GM19452 (cell line): Measurements from ENCODE around the gene NOCT.
"Not testable (repeated sequence)": the region's sequence is repeated elsewhere in the genome, so short reads cannot be mapped to it uniquely, and the experiment has no call there.

Source experiments
- ATAC-seq: cut with Tn5 transposase; IDR thresholded peaks from one replicate; pipeline ENCODE4 v1.9.1; 2021; ENCODE audit not compliant: unreplicated experiment

NOCT gene

GRCh38 chr4:139009702-139010101, 5.9 kb upstream of the NOCT start:
- no peak for ATAC-seq

DNA sequence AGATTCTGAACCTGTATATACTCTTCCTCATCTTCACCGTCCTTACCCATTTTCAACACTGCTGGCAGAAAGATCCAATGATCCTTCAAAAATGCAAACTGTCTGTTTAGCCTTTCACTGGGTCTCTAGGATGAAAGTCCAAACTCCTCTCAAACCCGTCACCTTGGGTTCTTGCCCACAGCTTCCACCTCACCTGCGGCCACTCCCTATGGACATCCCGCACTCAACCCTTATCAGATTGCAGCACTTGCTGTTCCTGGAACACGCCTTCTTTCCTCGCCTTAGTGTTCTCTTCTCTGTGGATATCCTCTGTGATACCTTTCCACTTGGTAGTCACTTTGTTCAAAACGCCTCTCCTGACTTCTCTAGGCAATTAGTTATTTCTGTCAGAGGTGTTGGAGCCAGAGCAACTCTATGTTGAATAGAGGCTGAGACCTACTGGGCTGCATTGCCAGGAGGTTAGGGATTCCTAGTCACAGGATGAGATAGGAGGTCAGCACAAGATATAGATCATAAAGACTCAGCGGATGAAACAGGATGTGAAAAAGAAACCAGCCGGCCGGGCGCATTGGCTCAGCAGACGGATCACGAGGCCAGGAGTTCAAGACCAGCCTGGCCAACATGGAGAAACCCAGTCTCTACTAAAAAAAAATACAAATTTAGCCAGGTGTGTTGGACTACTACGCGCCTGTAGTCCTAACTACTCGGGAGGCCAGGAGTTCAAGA, 4.2 kb upstream of the NOCT start:
- ATAC-seq = no peak

DNA sequence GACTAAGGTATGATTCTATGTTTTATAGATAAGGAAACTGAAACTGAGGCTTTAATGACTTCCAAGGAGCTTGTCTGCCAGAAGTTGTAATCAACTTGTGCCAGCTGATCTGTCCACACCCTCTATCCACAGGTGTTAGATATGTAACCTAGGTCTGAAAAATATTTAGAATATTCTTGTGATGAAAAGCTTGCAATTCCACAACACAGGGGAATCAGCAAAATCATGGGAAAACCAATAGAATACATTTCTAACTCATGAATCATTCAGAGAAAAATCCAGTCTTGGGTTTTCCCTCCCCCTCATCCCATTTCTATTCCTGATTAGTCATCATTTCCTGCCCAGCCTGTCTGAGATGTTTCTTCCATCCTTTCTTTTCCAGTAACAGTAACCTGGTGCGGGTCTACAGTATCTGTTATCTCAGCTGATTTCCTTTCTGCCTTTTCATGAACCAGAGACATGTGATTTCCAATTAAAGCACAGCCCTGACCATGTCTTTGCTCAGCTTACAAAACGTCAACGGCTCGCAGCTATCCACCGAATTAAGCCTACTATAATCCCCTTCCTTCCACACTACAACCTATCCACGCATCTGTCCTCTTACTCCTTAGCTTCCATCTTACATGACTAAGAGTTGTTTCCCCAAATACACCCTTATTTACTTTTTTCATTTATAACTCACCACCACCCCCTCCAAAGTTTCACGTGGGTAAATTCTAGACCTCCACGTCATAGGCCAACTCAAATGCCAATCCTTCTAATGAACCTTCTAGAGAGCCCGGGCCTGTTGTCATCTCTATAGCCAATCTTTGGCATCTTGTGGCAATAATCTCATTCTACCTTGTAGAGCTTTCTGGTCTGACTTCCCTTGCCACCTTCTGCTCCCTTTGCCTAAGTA, 961 bp upstream of the NOCT start:
- ATAC-seq = no peak

DNA sequence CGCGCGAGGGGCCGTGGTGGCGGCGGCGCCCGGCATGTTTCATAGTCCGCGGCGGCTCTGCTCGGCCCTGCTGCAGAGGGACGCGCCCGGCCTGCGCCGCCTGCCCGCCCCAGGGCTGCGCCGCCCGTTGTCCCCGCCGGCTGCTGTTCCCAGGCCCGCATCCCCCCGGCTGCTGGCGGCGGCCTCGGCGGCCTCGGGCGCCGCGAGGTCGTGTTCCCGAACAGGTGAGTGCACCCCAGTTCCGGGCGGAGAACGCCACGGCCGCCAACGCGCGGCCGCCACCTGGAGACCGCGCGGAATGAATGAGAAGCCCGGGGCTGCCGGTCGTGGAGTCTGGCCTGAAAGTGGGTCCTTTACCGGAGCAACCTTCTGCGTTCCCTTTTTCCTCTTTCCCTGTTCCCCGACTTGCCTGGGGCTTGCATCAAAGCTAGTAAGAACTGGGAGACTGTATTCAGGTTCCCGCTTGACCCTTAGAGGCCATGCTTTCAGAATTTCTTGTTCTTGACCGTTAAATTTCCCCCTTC, 429 bp downstream of the NOCT start:
- peak; percentile 38 for ATAC-seq

- no peak for ATAC-seq
Observed at GRCh38 chr4:139017861-139018260, 2.3 kb downstream of the NOCT start.

- ATAC-seq = no peak
Observed at GRCh38 chr4:139018501-139018900, 2.9 kb downstream of the NOCT start.

DNA sequence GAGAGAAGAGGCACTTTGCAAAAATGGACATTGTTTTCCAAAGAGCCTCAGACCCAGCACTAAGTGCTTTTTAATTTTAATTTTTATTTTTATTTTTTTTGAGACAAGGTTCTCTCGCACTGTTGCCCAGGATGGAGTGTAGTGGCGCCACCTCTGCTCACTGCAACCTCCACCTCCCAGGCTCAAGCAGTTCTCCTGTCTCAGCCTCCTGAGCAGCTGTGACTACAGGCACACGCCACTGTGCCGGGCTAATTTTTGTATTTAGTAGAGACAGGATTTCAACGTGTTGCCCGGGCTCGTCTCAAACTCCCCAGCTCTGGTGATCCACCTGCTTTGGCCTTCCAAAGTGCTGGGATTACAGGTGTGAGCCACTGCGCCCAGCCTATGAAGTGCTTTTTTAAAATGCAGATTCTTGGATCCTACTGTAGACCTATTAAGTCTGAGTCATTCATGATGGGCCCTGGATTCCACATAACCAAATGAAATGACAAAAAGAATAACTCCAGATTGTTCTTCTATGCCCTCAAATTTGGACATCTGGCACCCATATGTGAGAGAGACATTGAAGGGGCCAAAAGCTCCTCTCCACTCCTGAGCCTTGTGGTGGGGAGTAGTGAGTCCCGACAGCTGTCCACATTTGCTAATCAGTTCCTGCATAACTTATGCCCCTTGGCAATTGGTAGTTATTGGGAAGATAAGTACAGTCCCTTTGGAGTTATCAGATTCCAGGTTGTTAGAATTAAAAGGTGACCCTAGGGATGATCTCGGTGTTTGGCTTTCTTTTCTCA, 3.6 kb downstream of the NOCT start:
- ATAC-seq = no peak

- no peak for ATAC-seq
Observed at GRCh38 chr4:139020384-139020783, 4.8 kb downstream of the NOCT start.

GRCh38 chr4:139021071-139021470, 5.5 kb downstream of the NOCT start:
- ATAC-seq = not testable (repeated sequence)

DNA sequence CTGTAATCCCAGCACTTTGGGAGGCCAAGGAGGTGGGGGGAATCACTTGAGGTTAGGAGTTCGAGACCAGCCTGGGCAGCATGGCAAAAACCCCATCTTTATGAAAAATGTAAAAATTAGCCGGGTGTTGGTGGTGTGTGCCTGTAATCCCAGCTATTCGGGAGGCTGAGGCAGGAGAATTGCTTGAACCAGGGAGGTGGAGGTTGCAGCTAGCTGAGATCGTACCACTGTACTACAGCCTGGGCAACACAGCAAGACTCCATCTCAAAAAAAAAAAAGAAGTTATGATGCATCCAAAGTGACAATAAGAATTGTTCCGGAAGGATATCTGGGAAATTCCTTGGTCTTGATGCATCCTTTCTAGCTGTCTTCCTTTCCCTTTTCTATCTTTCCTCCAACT, 7.3 kb downstream of the NOCT start:
- no peak for ATAC-seq

- no peak for ATAC-seq
Observed at GRCh38 chr4:139024686-139025085, 9.1 kb downstream of the NOCT start.

DNA sequence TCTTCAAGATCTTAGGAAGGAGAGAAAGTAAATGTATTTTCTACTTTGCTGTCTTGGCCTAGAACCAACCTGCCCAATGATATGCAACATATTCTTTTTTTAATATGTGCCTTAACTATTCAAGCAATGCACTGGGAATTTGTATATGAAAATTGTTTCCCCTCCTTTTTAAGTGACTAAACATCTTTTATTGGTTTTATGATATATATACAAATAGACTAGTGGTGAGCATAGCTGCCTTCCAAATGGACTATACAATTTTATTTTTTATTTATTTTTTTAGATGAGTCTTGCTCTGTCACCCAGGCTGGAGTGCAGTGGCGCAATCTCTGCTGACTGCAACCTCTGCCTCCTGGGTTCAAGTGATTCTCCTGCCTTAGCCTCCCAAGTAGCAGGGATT, 10.3 kb downstream of the NOCT start:
- ATAC-seq = no peak

DNA sequence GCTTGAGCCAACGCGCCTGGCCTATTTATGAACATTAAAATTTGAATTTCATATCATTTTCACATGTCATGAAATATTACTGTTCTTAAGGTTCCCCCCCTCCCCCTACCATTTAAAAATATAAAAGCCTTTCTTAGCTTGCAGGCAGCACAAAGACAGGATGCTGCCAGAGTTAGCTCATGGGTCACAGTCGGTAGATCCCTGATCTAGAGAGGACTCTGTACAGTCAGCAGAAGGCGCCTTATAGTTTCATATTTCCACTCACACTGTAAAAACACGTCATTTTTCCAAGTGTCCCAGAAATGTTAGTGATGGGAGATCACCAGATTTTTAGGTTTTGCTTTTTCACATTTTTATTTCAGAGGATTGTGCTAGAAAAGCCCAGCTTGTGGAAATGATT, 12.2 kb downstream of the NOCT start:
- ATAC-seq = no peak

GRCh38 chr4:139028191-139028661, 12.6 kb downstream of the NOCT start:
- no peak for ATAC-seq

DNA sequence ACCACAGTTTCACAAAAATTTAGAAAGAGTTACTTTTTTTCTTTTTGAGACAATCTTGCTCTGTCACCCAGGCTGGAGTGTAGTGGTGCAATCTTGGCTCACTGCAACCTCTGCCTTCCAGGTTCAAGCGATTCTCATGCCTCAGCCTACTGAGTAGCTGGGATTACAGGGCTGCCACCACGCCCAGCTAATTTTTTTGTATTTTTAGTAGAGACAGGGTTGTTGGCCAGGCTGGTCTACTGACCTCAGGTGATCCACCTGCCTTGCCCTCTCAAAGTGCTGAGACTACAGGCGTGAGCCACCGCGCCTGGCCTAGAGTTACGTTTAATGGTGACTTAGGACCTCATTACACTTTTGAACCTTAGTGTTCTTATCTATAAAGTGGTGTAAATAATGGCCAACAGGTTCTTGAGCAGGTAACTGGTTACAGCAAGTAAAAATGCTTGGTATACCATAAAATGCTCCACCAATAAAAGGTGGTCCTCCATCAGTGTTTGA, 14.3 kb downstream of the NOCT start:
- ATAC-seq = not testable (repeated sequence)

- peak; percentile 80 for ATAC-seq
Observed at GRCh38 chr4:139030614-139031235, 15.1 kb downstream of the NOCT start.

- ATAC-seq = no peak
Observed at GRCh38 chr4:139035650-139036049, 20.1 kb downstream of the NOCT start.

GRCh38 chr4:139036885-139037284, 21.3 kb downstream of the NOCT start:
- ATAC-seq = no peak

- no peak for ATAC-seq
Observed at GRCh38 chr4:139038874-139039443, 23.4 kb downstream of the NOCT start.

DNA sequence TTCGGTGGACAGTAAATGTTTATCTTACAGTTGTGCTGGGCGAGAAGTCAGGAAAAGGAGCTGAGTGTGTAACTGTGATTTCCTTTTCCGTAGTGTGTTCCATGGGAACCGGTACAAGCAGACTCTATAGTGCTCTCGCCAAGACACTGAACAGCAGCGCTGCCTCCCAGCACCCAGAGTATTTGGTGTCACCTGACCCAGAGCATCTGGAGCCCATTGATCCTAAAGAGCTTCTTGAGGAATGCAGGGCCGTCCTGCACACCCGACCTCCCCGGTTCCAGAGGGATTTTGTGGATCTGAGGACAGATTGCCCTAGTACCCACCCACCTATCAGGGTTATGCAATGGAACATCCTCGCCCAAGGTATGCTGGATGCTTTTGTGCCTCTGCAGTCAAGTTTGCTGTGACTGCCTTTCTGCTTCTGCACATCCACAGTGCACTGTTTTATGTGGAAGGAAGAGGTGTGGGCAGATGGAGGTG, 27.4 kb downstream of the NOCT start:
- ATAC-seq = no peak
